Endothelial cell of umbilical vein (primary cell): Measurements from ENCODE around the gene ARHGDIA. TPM values are rescaled to one million over a fixed set of nuclear protein-coding genes. Genes with fewer than 3 reads are reported as not detected.

Source experiments
- BruUV-seq: library from RNA; stranded (reverse); fragments of 400-500 nt; replicated peaks from 2 replicates; lab custom pipeline; 2021; lab: Mats Ljungman, UMichigan
- CTCF ChIA-PET: fragments of 300-600, 350-600 bp; sonication (Branson Sonifier 250); formaldehyde crosslinking; loops from one replicate; lab custom pipeline; 2021; ENCODE audit warnings: antibody characterized with exemption, inconsistent platforms; lab: Charles Lee
- POLR2A ChIA-PET: fragments of 300-600, 350-600 bp; sonication (Branson Sonifier 250); formaldehyde crosslinking; loops from one replicate; lab custom pipeline; 2021; ENCODE audit warnings: antibody characterized with exemption, inconsistent platforms; lab: Charles Lee
- DNase-seq: peaks from one replicate; pipeline ENCODE4 v3.0.0-alpha.2; 2011; ENCODE audit warnings: low read depth, low spot score
- FAIRE-seq: peaks from 2 replicates; lab custom pipeline; 2011; peaks lifted over from hg19 to GRCh38; lab: Jason Lieb, UNC
- H2AFZ ChIP-seq: 2 replicates; pipeline ENCODE4 v1.6.0; 2012; ENCODE audit warnings: low read depth, low read length, control low read depth, inconsistent platforms
- H3K27ac ChIP-seq: 2 replicates; pipeline ENCODE4 v1.5.1; 2011; ENCODE audit warnings: low read depth, mild to moderate bottlenecking, control low read depth, low read length, moderate library complexity; ENCODE audit not compliant: insufficient read depth
- H3K27me3 ChIP-seq, 2 experiments: 2 replicates each; pipeline versions ENCODE4 v1.6.0 to v1.6.1; 2011; ENCODE audit warnings: low read length in 2 of 2, mixed read lengths in 1 of 2; ENCODE audit not compliant: control insufficient read depth in 2 of 2, insufficient read depth in 2 of 2
- H3K36me3 ChIP-seq, 2 experiments: 2 replicates in 1 of 2; 3 replicates in 1 of 2; pipeline ENCODE4 v1.5.1; 2011; ENCODE audit warnings: low read length in 2 of 2, mild to moderate bottlenecking in 1 of 2, moderate library complexity in 1 of 2; ENCODE audit not compliant: control insufficient read depth in 2 of 2, insufficient read depth in 2 of 2; ENCODE audit errors: extremely low read depth in 1 of 2
- H3K4me1 ChIP-seq: 3 replicates; pipeline ENCODE4 v1.5.1; 2011; ENCODE audit warnings: mild to moderate bottlenecking, low read length; ENCODE audit not compliant: control insufficient read depth, insufficient read depth; ENCODE audit errors: extremely low read depth
- H3K4me2 ChIP-seq: 2 replicates; pipeline ENCODE4 v1.6.1; 2011; ENCODE audit warnings: low read length, control low read depth, mixed read lengths; ENCODE audit not compliant: insufficient read depth
- H3K4me3 ChIP-seq, 3 experiments: fragments of 200-600 bp in 1 of 3; sonication (generic), shearing (Covaris generic) in 1 of 3; replicated peaks in 1 of 3; 2 replicates each; pipeline ENCODE4 v1.5.1; 2011 to 2016; ENCODE audit warnings: control low read depth in 3 of 3, low read length in 3 of 3, mild to moderate bottlenecking in 2 of 3, inconsistent platforms in 1 of 3, low read depth in 1 of 3, moderate library complexity in 1 of 3; ENCODE audit not compliant: insufficient read depth in 1 of 3
- H3K79me2 ChIP-seq: 2 replicates; pipeline ENCODE4 v1.6.0; 2012; ENCODE audit warnings: low read length, inconsistent platforms; ENCODE audit not compliant: control insufficient read depth, insufficient read depth
- H3K9ac ChIP-seq: replicated peaks from 2 replicates; pipeline ENCODE3; 2011; ENCODE audit warnings: low read length, control low read depth; ENCODE audit not compliant: insufficient read depth; ENCODE audit errors: extremely low read depth
- H3K9me1 ChIP-seq: replicated peaks from 3 replicates; pipeline ENCODE4 v1.6.0; 2011; ENCODE audit warnings: mild to moderate bottlenecking, low read length; ENCODE audit not compliant: control insufficient read depth, insufficient read depth; ENCODE audit errors: extremely low read depth
- H3K9me3 ChIP-seq: replicated peaks from 2 replicates; pipeline ENCODE4 v1.5.1; 2012; ENCODE audit warnings: low read length, inconsistent platforms; ENCODE audit not compliant: control insufficient read depth, insufficient read depth
- H4K20me1 ChIP-seq: replicated peaks from 2 replicates; pipeline ENCODE3; 2011; ENCODE audit warnings: mild to moderate bottlenecking, low read length; ENCODE audit not compliant: control insufficient read depth, insufficient read depth; ENCODE audit errors: extremely low read depth
- GATA2 ChIP-seq: IDR thresholded peaks from 2 replicates; pipeline ENCODE4 v1.7.0; 2011; ENCODE audit warnings: low read depth, mild to moderate bottlenecking, moderate library complexity, mixed read lengths, low read length; ENCODE audit not compliant: insufficient read length, insufficient read depth
- POLR2A ChIP-seq: IDR thresholded peaks from 2 replicates; pipeline ENCODE4 v1.6.1; 2012; ENCODE audit warnings: low read depth, mild to moderate bottlenecking, control low read depth, low read length
- dilution Hi-C: fragments of 300-500 bp; cut with MboI; formaldehyde crosslinking; loops from one replicate; pipeline ENCODE4 v1.15.0; 2019; ENCODE audit warnings: low sequenced_read_pairs; ENCODE audit not compliant: extremely low pct_ligation_motif_present
- intact Hi-C: fragments of 100-400 bp; cut with micrococcal nuclease; formaldehyde crosslinking; loops from one replicate; pipeline ENCODE4 v1.10.0; 2022
- polyA plus RNA-seq, 4 experiments: library from polyadenylated mRNA; depleted of rRNA in 3 of 4; stranded (reverse) in 3 of 4; unstranded in 1 of 4; fragments of >200 nt; gene quantifications; 2 replicates each; pipeline versions ENCODE4 v1.2.1 to v1.2.3, GENCODE V29; 2011 to 2012; ENCODE audit warnings: missing spikeins in 1 of 4
- total RNA-seq: library from RNA; stranded (reverse); gene quantifications from 2 replicates; pipeline ENCODE4 v1.2.3, GENCODE V29; 2021
- TF ChIP-seq, protein P1 (sequence below), 2 donors: IDR thresholded peaks; 1 replicate in 1 of 2; 2 replicates in 1 of 2; pipeline ENCODE4 v1.5.1; 2011; ENCODE audit warnings: low read length in 2 of 2, mild to moderate bottlenecking in 2 of 2, moderate library complexity in 2 of 2, control low read depth in 1 of 2, inconsistent platforms in 1 of 2, low read depth in 1 of 2; ENCODE audit not compliant: insufficient read depth in 1 of 2; ENCODE audit errors: extremely low read depth in 1 of 2

The ARHGDIA gene
- total and polyA plus RNA-seq, 2 donors (not counting 3 experiments of a cell fraction or from before 2014, with no cell fraction given) = 358 to 645 TPM

DNA sequence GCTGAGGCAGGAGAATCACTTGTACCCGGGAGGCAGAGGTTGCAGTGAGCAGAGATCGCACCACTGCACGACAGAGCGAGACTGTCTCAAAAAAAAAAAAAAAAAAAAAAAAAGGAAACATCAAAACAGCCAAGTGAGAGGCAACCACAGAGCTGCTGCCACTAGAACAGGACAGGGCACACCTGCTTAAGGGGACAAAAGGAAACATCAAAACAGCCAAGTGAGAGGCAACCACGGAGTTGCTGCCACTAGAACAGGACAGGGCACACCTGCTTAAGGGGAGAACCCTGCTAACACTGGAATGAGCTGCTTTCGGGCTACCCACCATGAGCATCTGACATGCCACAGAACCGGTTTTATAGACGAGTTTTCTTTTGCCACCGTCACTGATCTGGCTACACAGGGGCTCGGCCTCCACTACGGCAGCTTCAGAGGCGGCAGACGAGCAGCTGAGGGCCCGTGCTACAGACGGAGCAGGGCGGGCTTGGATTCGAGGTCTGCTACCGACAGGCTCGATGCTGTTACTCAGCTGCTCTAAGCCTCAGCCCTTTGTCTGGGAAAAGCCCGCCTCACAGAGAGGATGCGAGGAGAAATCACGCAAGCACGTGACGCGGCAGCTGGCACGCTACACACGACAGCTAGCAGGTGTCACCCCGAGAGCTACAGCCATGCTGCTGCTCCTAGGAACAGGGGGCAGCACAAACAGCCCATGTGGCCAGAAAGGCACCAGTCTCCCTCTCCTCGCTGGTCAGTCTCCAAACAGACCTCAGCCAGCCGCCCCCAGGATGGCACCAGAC, 12.8 kb downstream of the ARHGDIA start:
- Histone ChIP-seq H3K27me3 (no peaks in the 10 kb centered on the region), H3K9me1 (no peaks in the 10 kb centered on the region), H3K4me2 (peak overlapping the region; percentile 66), H3K9ac (no peak overlapping the region), H2AFZ (no peak overlapping the region), H3K27ac (no peak overlapping the region), H4K20me1 (no peaks in the 10 kb centered on the region), H3K4me1 (peaks cover 20% of the 10 kb centered on the region), H3K9me3 (no peaks in the 10 kb centered on the region), H3K79me2 (peaks cover 59% of the 10 kb centered on the region), H3K36me3 (peaks cover 8 to 34% of the 10 kb centered on the region in 2 experiments), H3K4me3 (peak overlapping the region in 2 of 3 experiments; percentile 76 to 97)
- TF ChIP-seq POLR2A (no peak), GATA2 (no peak)
- TF ChIP-seq, protein P1, sequence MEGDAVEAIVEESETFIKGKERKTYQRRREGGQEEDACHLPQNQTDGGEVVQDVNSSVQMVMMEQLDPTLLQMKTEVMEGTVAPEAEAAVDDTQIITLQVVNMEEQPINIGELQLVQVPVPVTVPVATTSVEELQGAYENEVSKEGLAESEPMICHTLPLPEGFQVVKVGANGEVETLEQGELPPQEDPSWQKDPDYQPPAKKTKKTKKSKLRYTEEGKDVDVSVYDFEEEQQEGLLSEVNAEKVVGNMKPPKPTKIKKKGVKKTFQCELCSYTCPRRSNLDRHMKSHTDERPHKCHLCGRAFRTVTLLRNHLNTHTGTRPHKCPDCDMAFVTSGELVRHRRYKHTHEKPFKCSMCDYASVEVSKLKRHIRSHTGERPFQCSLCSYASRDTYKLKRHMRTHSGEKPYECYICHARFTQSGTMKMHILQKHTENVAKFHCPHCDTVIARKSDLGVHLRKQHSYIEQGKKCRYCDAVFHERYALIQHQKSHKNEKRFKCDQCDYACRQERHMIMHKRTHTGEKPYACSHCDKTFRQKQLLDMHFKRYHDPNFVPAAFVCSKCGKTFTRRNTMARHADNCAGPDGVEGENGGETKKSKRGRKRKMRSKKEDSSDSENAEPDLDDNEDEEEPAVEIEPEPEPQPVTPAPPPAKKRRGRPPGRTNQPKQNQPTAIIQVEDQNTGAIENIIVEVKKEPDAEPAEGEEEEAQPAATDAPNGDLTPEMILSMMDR (IDR thresholded peaks at IDR 0.05; ENCODE audit: extremely low read depth in 1 of 2, insufficient read depth in 1 of 2, low read depth in 1 of 2, low read length in 2 of 2) = no peak
- no TSS peak for BruUV-seq
- dilution Hi-C loops (no loop called here), intact Hi-C loops (no loop called here)
- DNase-seq (no peak), FAIRE-seq (no peak)
- POLR2A ChIA-PET = interaction anchor here (0.7 kb wide), 1 partner anchor 92 kb away, joined by 3 read pairs; no protein-coding TSS in a partner anchor
- CTCF ChIA-PET = no interaction called here
